HL-60 (cell line): ENCODE measurements around the gene TSC22D1.

Experiments used
- CTCF ChIP-seq: IDR thresholded peaks from one replicate; pipeline ENCODE4 v1.5.1; 2011; ENCODE audit warnings: low read length, control low read depth, inconsistent platforms; ENCODE audit not compliant: insufficient read depth
- GABPA ChIP-seq: IDR thresholded peaks from 2 replicates; pipeline ENCODE4 v1.6.1; 2012; ENCODE audit warnings: low read depth
- POLR2AphosphoS5 ChIP-seq: IDR thresholded peaks from 2 replicates; pipeline ENCODE4 v1.6.1; 2012; ENCODE audit warnings: low read depth

- TF ChIP-seq CTCF (no peak), GABPA (no peak), POLR2AphosphoS5 (no peak)
These were observed 111.7 kb downstream of the TSC22D1 start for GRCh38 chr13:44464471-44464870.
